Activated T-cell treated with anti-CD3 and anti-CD28 coated beads, Interleukin-2, amount 50 U/mL, for 72 hours (primary cell): ENCODE measurements around the gene MSMO1. TPM values are rescaled to one million over a fixed set of nuclear protein-coding genes. Genes with fewer than 3 reads are reported as not detected.
"Not testable (repeated sequence)": the region's sequence is repeated elsewhere in the genome, so short reads cannot be mapped to it uniquely, and the experiment has no call there.

Experiments
- ATAC-seq, 2 donors: fragments of 150-1000 bp; cut with Tn5 transposase; replicated peaks in 1 of 2; 2 replicates each; pipeline ENCODE4 v1.10.0; 2021; ENCODE audit warnings: moderate library complexity in 2 of 2, mild to moderate bottlenecking in 1 of 2
- DNase-seq, 2 donors: peaks; one replicate each; pipeline ENCODE4 v3.0.0; 2021 to 2022; ENCODE audit warnings: mixed read lengths in 1 of 2
- H3K27ac Mint-ChIP-seq: one replicate; pipeline ENCODE4 v1.8.0; 2022; ENCODE audit warnings: mild to moderate bottlenecking, moderate library complexity, mixed read lengths
- H3K27me3 Mint-ChIP-seq: one replicate; pipeline ENCODE4 v1.8.0; 2022; ENCODE audit warnings: low read depth, mixed read lengths
- H3K36me3 Mint-ChIP-seq, 2 donors: one replicate each; pipeline ENCODE4 v1.8.0; 2022; ENCODE audit warnings: mixed read lengths in 2 of 2, mild to moderate bottlenecking in 1 of 2; ENCODE audit not compliant: insufficient read depth in 2 of 2
- H3K4me1 Mint-ChIP-seq: one replicate; pipeline ENCODE4 v1.8.0; 2022; ENCODE audit warnings: low read depth, mixed read lengths
- H3K4me3 Mint-ChIP-seq, 2 donors: one replicate each; pipeline ENCODE4 v1.8.0; 2022; ENCODE audit warnings: mild to moderate bottlenecking in 2 of 2, mixed read lengths in 2 of 2, moderate library complexity in 2 of 2
- H3K9me3 Mint-ChIP-seq, 2 donors: one replicate each; pipeline ENCODE4 v1.8.0; 2022; ENCODE audit warnings: mixed read lengths in 2 of 2
- total RNA-seq, 2 donors: library from RNA; stranded (reverse); gene quantifications; one replicate each; pipeline ENCODE4 v1.2.3, GENCODE V29; 2022

MSMO1 gene
- total RNA-seq, 2 donors from 2014 or later = 21.0 to 23.7 TPM

- no peak for ATAC-seq
- Mint-ChIP-seq H3K27ac (no peak overlapping the region), H3K27me3 (no peaks in the 10 kb centered on the region), H3K9me3 (no peaks in the 10 kb centered on the region), H3K4me1 (peaks cover 30% of the 10 kb centered on the region), H3K36me3 (peaks cover 10 to 16% of the 10 kb centered on the region in 2 donors), H3K4me3 (no peak overlapping the region)
- DNase-seq = no peak
Measured at GRCh38 chr4:165328708-165329107, 1.2 kb downstream of the MSMO1 start.

- ATAC-seq (no peak), DNase-seq (no peak)
- H3K36me3 Mint-ChIP-seq = peaks cover 10 to 20% of the 10 kb centered on the region in 2 donors
- H3K9me3 Mint-ChIP-seq = no peaks in the 10 kb centered on the region
- H3K27ac Mint-ChIP-seq = peak overlapping the region; percentile 74
- peaks cover 32% of the 10 kb centered on the region for H3K4me1 Mint-ChIP-seq
- H3K4me3 Mint-ChIP-seq = peak overlapping the region; percentile 72 to 73
- H3K27me3 Mint-ChIP-seq = no peaks in the 10 kb centered on the region
Measured at GRCh38 chr4:165330071-165330470, 2.6 kb downstream of the MSMO1 start.

- Mint-ChIP-seq H3K36me3 (peaks cover 10 to 20% of the 10 kb centered on the region in 2 donors), H3K27me3 (no peaks in the 10 kb centered on the region), H3K27ac (peak overlapping the region; percentile 74), H3K4me1 (peaks cover 35% of the 10 kb centered on the region), H3K9me3 (no peaks in the 10 kb centered on the region), H3K4me3 (peak overlapping the region; percentile 72 to 73)
- ATAC-seq (no peak), DNase-seq (no peak)
Measured at GRCh38 chr4:165330666-165331065, 3.2 kb downstream of the MSMO1 start.

GRCh38 chr4:165331359-165331758 lies 3.9 kb downstream of the MSMO1 start:
- Mint-ChIP-seq H3K36me3 (peaks cover 10 to 20% of the 10 kb centered on the region in 2 donors), H3K27ac (peak overlapping the region; percentile 74), H3K4me3 (peak overlapping the region; percentile 72 to 73), H3K4me1 (peaks cover 35% of the 10 kb centered on the region), H3K9me3 (no peaks in the 10 kb centered on the region), H3K27me3 (no peaks in the 10 kb centered on the region)
- peak; percentile 8 to 46 for ATAC-seq
- DNase-seq = peak in 1 of 2 donors; percentile 27

- DNase-seq = no peak
- no peaks in the 10 kb centered on the region for H3K9me3 Mint-ChIP-seq
- no peak for ATAC-seq
- peak overlapping the region; percentile 42 to 73 for H3K4me3 Mint-ChIP-seq
- no peaks in the 10 kb centered on the region for H3K27me3 Mint-ChIP-seq
- peaks cover 10 to 20% of the 10 kb centered on the region in 2 donors for H3K36me3 Mint-ChIP-seq
- peaks cover 35% of the 10 kb centered on the region for H3K4me1 Mint-ChIP-seq
- H3K27ac Mint-ChIP-seq = peak overlapping the region; percentile 74
Measured at GRCh38 chr4:165331823-165332222, 4.4 kb downstream of the MSMO1 start.

GRCh38 chr4:165332502-165332901 lies 5.0 kb downstream of the MSMO1 start:
- no peaks in the 10 kb centered on the region for H3K27me3 Mint-ChIP-seq
- peaks cover 11 to 20% of the 10 kb centered on the region in 2 donors for H3K36me3 Mint-ChIP-seq
- peaks cover 35% of the 10 kb centered on the region for H3K4me1 Mint-ChIP-seq
- peak overlapping the region; percentile 27 to 73 for H3K4me3 Mint-ChIP-seq
- peak overlapping the region; percentile 74 for H3K27ac Mint-ChIP-seq
- no peaks in the 10 kb centered on the region for H3K9me3 Mint-ChIP-seq
- DNase-seq = no peak
- ATAC-seq = no peak

GRCh38 chr4:165335163-165335703 lies 7.8 kb downstream of the MSMO1 start:
- Mint-ChIP-seq H3K27me3 (no peaks in the 10 kb centered on the region), H3K9me3 (no peaks in the 10 kb centered on the region), H3K4me1 (peaks cover 33% of the 10 kb centered on the region), H3K4me3 (no peak overlapping the region), H3K27ac (peak overlapping the region; percentile 10), H3K36me3 (peaks cover 11 to 24% of the 10 kb centered on the region in 2 donors)
- no peak for DNase-seq
- ATAC-seq = no peak

GRCh38 chr4:165336743-165337142 lies 9.3 kb downstream of the MSMO1 start:
- DNase-seq (no peak), ATAC-seq (no peak)
- Mint-ChIP-seq H3K27me3 (no peaks in the 10 kb centered on the region), H3K4me1 (peaks cover 18% of the 10 kb centered on the region), H3K9me3 (no peaks in the 10 kb centered on the region), H3K36me3 (peaks cover 4 to 13% of the 10 kb centered on the region in 2 donors), H3K27ac (peak overlapping the region; percentile 54), H3K4me3 (no peak overlapping the region)

- not testable (repeated sequence) for ATAC-seq, H3K36me3 Mint-ChIP-seq, H3K9me3 Mint-ChIP-seq, H3K4me3 Mint-ChIP-seq, H3K27me3 Mint-ChIP-seq, H3K4me1 Mint-ChIP-seq, DNase-seq
- H3K27ac Mint-ChIP-seq = peak overlapping the region; percentile 57
Measured at GRCh38 chr4:165342340-165342739, 14.9 kb downstream of the MSMO1 start.

GRCh38 chr4:165343353-165344191 lies 16.1 kb downstream of the MSMO1 start:
- H3K27ac Mint-ChIP-seq = no peak overlapping the region
- H3K4me1 Mint-ChIP-seq = no peaks in the 10 kb centered on the region
- no peaks in the 10 kb centered on the region for H3K9me3 Mint-ChIP-seq
- H3K27me3 Mint-ChIP-seq = no peaks in the 10 kb centered on the region
- no peak for ATAC-seq
- H3K36me3 Mint-ChIP-seq = peaks cover 0 to 4% of the 10 kb centered on the region in 2 donors
- no peak overlapping the region for H3K4me3 Mint-ChIP-seq
- no peak for DNase-seq

- no peak for DNase-seq
- H3K4me1 Mint-ChIP-seq = no peaks in the 10 kb centered on the region
Measured at GRCh38 chr4:165345666-165346417, 18.4 kb downstream of the MSMO1 start.

GRCh38 chr4:165347647-165348569 lies 20.4 kb downstream of the MSMO1 start:
- Mint-ChIP-seq H3K36me3 (no peaks in the 10 kb centered on the region), H3K4me3 (no peak overlapping the region), H3K9me3 (no peaks in the 10 kb centered on the region), H3K27me3 (no peaks in the 10 kb centered on the region), H3K4me1 (no peaks in the 10 kb centered on the region), H3K27ac (no peak overlapping the region)
- DNase-seq (no peak), ATAC-seq (no peak)

More at GRCh38 chr4:165345666-165346417, 18.4 kb downstream of the MSMO1 start:
- Mint-ChIP-seq H3K9me3 (no peaks in the 10 kb centered on the region), H3K4me3 (no peak overlapping the region), H3K27me3 (no peaks in the 10 kb centered on the region), H3K27ac (no peak overlapping the region), H3K36me3 (no peaks in the 10 kb centered on the region)
- no peak for ATAC-seq
